SU-DHL-6 (cell line): ENCODE data around the gene CCDC74A.
A peak's percentile ranks its signal among the peaks of the same experiment; 100 is the strongest.
"Not testable (repeated sequence)": the region's sequence is repeated elsewhere in the genome, so short reads cannot be mapped to it uniquely, and the experiment has no call there.

ENCODE experiments used
- H2AFZ ChIP-seq: fragments of 200-600 bp; sonication (generic); 2 replicates; pipeline ENCODE4 v1.6.1; 2014; ENCODE audit warnings: low read depth, mild to moderate bottlenecking, moderate library complexity, mixed read lengths, antibody characterized with exemption, low read length; ENCODE audit not compliant: severe bottlenecking
- H3F3A ChIP-seq: fragments of 200-600 bp; shearing (Covaris generic); 2 replicates; pipeline ENCODE4 v1.6.0; 2016; ENCODE audit warnings: antibody characterized with exemption, mild to moderate bottlenecking; ENCODE audit not compliant: insufficient read depth
- H3K27ac ChIP-seq: fragments of 200-600 bp; sonication (generic); 2 replicates; pipeline ENCODE4 v1.5.1; 2016; ENCODE audit warnings: low read depth, mild to moderate bottlenecking, low read length, moderate library complexity, mixed read lengths
- H3K27me3 ChIP-seq: fragments of 200-600 bp; sonication (generic), shearing (Covaris generic); 2 replicates; pipeline ENCODE4 v1.6.0; 2014; ENCODE audit warnings: mild to moderate bottlenecking, low read length
- H3K36me3 ChIP-seq: fragments of 200-600 bp; sonication (generic); 2 replicates; pipeline ENCODE4 v1.6.1; 2014; ENCODE audit warnings: mild to moderate bottlenecking, low read length, mixed read lengths
- H3K4me2 ChIP-seq: fragments of 300-600, 200-600 bp; shearing (Covaris generic), sonication (generic); 2 replicates; pipeline ENCODE4 v1.6.0; 2014; ENCODE audit warnings: low read length, low read depth, mild to moderate bottlenecking; ENCODE audit not compliant: poor library complexity, severe bottlenecking
- H3K4me3 ChIP-seq: fragments of 200-600 bp; sonication (generic); 2 replicates; pipeline ENCODE4 v1.5.1; 2014; ENCODE audit warnings: antibody characterized with exemption, low read length, mild to moderate bottlenecking, mixed read lengths; ENCODE audit not compliant: insufficient read depth, poor library complexity, severe bottlenecking
- H3K79me2 ChIP-seq: fragments of 200-600 bp; sonication (generic); 2 replicates; pipeline ENCODE4 v1.6.1; 2014; ENCODE audit warnings: mild to moderate bottlenecking, low read length, moderate library complexity; ENCODE audit not compliant: insufficient read depth
- H3K9ac ChIP-seq: fragments of 200-600 bp; sonication (generic); 2 replicates; pipeline ENCODE4 v1.7.0; 2014; ENCODE audit warnings: mild to moderate bottlenecking, low read length
- H3K9me2 ChIP-seq: fragments of 200-600 bp; sonication (generic); replicated peaks from 2 replicates; pipeline ENCODE4 v1.6.1; 2014; ENCODE audit warnings: low read length; ENCODE audit not compliant: insufficient read depth
- H3K9me3 ChIP-seq: fragments of 200-600 bp; sonication (generic); 2 replicates; pipeline ENCODE4 v1.6.1; 2014; ENCODE audit warnings: low read length, mixed read lengths; ENCODE audit not compliant: insufficient read depth
- H4K20me1 ChIP-seq: fragments of 200-600 bp; sonication (generic); 2 replicates; pipeline ENCODE4 v1.6.1; 2014; ENCODE audit warnings: low read depth, mild to moderate bottlenecking, antibody characterized with exemption, low read length, moderate library complexity, mixed read lengths
- CTCF ChIP-seq: fragments of 200-600 bp; sonication (generic); IDR thresholded peaks from one replicate; pipeline ENCODE4 v1.5.1; 2017; ENCODE audit warnings: antibody characterized with exemption, mild to moderate bottlenecking, low read length, moderate library complexity; ENCODE audit not compliant: insufficient read depth, poor library complexity, severe bottlenecking
- EZH2phosphoT487 ChIP-seq: fragments of 200-600 bp; sonication (generic), shearing (Covaris generic); conservative IDR thresholded peaks from 2 replicates; pipeline ENCODE4 v1.6.1; 2018; ENCODE audit warnings: mild to moderate bottlenecking, antibody characterized with exemption, low read length, moderate library complexity, mixed read lengths

CCDC74A gene

GRCh38 chr2:131486201-131486902, 41.3 kb upstream of the CCDC74A start:
- H3K27ac ChIP-seq, H3K9me2 ChIP-seq, H3F3A ChIP-seq, H3K9me3 ChIP-seq, H3K9ac ChIP-seq, H3K27me3 ChIP-seq, H4K20me1 ChIP-seq, H2AFZ ChIP-seq, H3K4me3 ChIP-seq, H3K36me3 ChIP-seq, H3K4me2 ChIP-seq: not testable (repeated sequence)
- H3K79me2 ChIP-seq: peaks cover 38% of the 10 kb centered on the region

DNA sequence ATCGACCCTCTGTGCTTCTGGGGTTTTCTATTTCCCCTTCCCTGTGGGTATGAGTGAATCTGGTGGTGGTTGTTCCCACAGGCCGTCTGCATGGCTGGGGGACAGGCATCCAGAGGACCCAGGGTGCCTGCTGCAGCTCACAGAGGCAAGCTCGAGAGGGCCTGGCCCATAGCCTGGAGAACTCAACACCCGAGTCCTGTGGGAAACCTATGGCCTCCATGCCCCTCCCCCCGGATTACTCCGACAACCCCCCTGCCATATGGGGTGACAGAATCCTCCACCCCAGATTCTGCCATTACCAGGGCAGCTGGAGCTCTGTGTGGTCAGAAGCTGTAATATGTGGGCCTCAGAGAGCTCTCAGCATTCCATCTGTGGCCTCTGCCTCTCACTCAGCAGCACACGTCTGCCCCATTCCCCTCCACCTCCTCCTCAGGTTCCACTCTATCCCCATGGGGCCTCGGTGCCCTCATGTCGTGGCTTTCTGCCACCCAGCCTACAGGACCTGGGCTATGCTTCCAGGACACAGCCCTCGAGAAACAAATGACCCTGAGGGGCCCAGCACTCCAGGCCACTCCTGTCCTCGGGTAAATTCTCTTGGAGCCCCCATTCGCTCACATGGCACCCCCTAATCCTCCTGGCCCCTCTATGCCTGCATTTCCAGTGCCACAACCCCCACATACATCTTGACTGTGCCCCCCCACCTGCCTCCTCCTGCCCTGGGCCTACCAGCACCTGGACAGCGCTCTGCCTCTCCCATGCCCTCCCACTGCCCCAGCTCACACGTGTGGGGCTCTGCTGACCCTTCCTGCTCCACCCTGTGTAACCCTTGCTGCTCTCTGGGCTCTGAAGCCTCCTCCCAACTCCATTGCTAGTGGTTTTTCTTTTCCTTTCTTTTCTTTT, 39.1 kb upstream of the CCDC74A start:
- Histone ChIP-seq H3K9me2 (no peaks in the 10 kb centered on the region), H3K36me3 (no peaks in the 10 kb centered on the region), H3K4me3 (no peak overlapping the region), H3K9me3 (no peaks in the 10 kb centered on the region), H2AFZ (no peak overlapping the region), H3K79me2 (peaks cover 50% of the 10 kb centered on the region), H3K27ac (no peak overlapping the region), H3K4me2 (no peak overlapping the region), H4K20me1 (no peaks in the 10 kb centered on the region), H3F3A (no peaks in the 10 kb centered on the region), H3K9ac (no peak overlapping the region), H3K27me3 (no peaks in the 10 kb centered on the region)
- TF ChIP-seq CTCF: no peak
- TF ChIP-seq EZH2phosphoT487: no peak

DNA sequence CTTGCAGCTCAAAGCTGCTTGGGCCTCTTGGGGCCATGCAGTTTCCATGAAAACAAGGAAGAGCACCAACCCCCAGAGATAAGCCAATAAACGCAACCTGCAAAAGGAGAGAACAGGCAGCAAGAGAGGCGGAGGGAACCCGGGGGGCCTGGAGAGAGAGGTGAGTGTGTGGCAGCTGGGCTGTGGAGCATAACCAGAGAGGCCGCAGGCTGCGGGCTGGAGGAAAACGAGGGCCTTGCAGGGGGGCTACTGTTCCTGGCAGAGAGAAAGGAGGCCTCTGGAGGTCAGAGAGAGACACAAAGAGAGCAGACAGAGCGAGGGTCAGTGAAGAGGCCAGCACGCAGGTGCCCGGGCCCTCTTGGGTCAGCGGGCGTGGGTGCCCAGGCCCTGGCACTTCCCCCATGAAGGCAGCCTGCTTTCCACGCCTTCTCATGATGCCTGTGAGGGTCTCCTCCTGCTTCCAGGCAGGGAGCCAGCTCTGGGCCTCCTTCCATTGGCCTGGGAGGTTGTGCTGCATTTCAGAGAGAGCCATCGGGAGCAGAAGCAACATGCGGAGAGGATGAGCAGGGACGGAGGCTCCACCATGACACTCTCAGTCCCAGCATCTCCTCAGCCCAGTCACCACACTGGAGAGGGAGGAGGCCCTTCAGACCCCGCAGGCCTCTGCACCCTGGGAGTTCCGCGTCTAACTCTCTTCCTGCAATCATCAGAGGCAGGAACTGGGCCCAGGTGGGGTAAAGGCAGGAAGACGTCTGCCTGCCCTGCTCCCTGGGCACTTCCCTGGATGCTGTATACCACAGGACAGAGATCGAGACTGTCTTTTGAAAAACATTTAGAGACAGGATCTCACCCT, 36.8 kb upstream of the CCDC74A start:
- not testable (repeated sequence) for H4K20me1 ChIP-seq, H3K9me2 ChIP-seq, H3K9me3 ChIP-seq, H2AFZ ChIP-seq, H3K36me3 ChIP-seq, H3F3A ChIP-seq, H3K27me3 ChIP-seq
- Histone ChIP-seq H3K4me3 (peak overlapping the region; percentile 84), H3K79me2 (peaks cover 73% of the 10 kb centered on the region), H3K4me2 (peak overlapping the region; percentile 97), H3K9ac (peak overlapping the region; percentile 99), H3K27ac (peak overlapping the region; percentile 80)

GRCh38 chr2:131491469-131491836, 36.2 kb upstream of the CCDC74A start:
- H3K9me3 ChIP-seq, H3F3A ChIP-seq, H4K20me1 ChIP-seq, H3K36me3 ChIP-seq, H2AFZ ChIP-seq, H3K27me3 ChIP-seq, H3K9me2 ChIP-seq: not testable (repeated sequence)
- H3K4me2 ChIP-seq: peak overlapping the region; percentile 97
- peak overlapping the region; percentile 99 for H3K9ac ChIP-seq
- H3K27ac ChIP-seq: peak overlapping the region; percentile 80
- peak overlapping the region; percentile 84 for H3K4me3 ChIP-seq
- H3K79me2 ChIP-seq: peaks cover 76% of the 10 kb centered on the region

DNA sequence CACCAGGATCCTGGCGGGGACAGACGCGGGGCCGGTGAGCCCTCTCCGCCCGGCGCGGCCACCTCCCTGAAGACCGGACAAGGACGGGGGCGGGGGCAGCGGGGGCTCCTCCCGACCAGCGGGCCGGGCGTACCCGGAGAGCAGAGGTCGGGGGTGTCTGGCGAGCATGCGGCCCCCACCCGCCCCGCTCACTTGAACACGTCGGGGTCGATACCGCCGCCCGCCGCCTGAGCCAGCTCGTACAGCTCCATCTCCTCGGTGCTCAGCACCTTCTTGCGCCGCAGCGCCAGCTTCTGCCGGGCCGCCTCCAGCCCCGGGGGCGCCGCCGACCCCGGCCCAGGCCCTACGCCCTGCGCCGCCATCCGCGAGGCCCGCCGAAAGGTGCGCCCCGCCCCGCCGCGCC, 35.7 kb upstream of the CCDC74A start, which contains the start of gene MZT2A:
TSS of gene MZT2A (minus strand) at position 383 of the 403 bp plus-strand sequence. CDS start at position 362, 21 bp downstream.
- H3K9ac ChIP-seq: peak within 1 kb of the TSS; percentile 99
- peaks cover 80% of the 10 kb centered on the region for H3K79me2 ChIP-seq
- peak within 1 kb of the TSS; percentile 73 for H2AFZ ChIP-seq
- H3K4me3 ChIP-seq: peak within 1 kb of the TSS; percentile 99
- H3F3A ChIP-seq, H3K9me2 ChIP-seq, H3K9me3 ChIP-seq, H4K20me1 ChIP-seq, H3K36me3 ChIP-seq, H3K27me3 ChIP-seq: not testable (repeated sequence)
- H3K27ac ChIP-seq: peak within 1 kb of the TSS; percentile 82
- peak within 1 kb of the TSS; percentile 97 for H3K4me2 ChIP-seq
